Measurements from ENCODE around the gene IPO4.

GRCh38 chr14:24165785-24166184, 22.8 kb downstream of the IPO4 start:
- TF ChIP-seq CTCF (IDR thresholded peaks at IDR 0.05; ENCODE audit: low read depth, low read length, poor library complexity, severe bottlenecking): no peak
- TF ChIP-seq EZH2phosphoT487 (IDR thresholded peaks at IDR 0.05; ENCODE audit: borderline replicate concordance, low read length): no peak

Data from DOHH2 (cell line).